PFSK-1 (cell line): ENCODE data around the gene MYBBP1A.

Experiments
- POLR2AphosphoS5 ChIP-seq: IDR thresholded peaks from 2 replicates; pipeline ENCODE4 v1.6.1; 2012; ENCODE audit warnings: low read depth, mild to moderate bottlenecking, control low read depth, low read length, moderate library complexity
- TAF1 ChIP-seq: IDR thresholded peaks from 2 replicates; pipeline ENCODE4 v1.6.1; 2012; ENCODE audit warnings: low read length, control low read depth, borderline replicate concordance; ENCODE audit not compliant: insufficient read depth

DNA sequence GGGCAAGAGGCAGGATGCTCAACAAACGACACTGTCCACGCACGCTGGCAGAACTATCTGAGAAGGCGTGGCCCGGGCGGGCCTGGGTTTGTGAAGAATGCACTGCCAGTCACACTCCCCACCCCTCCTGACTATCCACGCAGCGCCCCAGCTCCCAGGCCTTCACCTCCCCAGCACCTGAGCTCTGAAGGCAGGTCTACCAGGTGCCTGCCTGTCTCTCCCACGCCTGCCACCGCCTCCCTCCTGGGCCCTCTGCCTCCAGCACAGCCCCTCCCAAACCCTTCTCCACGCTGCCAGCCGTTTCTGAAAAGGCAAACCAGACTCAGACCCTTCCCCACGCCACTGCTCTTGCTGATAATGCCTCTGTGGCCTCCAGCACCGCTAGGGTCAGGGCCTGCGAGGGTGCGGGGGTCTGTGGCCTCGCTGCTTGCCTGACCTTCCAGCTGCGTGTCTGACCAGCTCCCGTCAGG, 11.6 kb downstream of the MYBBP1A start:
- TF ChIP-seq POLR2AphosphoS5 (0 out of 2 replicates have a peak, but pooled peaks have one; percentile 0), TAF1 (no peak)
